ENCODE data around the gene GPRC5B.
A peak's percentile ranks its signal among the peaks of the same experiment; 100 is the strongest.

The GPRC5B gene

DNA sequence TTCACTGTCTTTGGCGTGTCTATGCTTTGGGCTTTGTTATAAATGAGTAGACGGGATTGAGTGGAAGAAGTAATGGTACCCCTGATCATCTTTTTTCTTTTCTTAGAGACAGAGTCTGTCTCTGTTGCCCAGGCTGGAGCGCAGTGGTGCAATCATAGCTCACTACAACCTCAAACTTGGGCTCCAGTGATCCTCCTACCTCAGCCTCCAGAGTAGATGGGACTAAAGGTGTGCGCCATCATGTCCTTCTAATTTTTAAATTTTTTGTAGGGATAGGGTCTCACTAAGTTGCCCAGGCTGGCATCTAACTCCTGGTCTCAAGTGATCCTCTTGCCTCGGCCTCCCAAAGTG is 14.9 kb upstream of the GPRC5B start:
- H3K36me3 ChIP-seq = no peaks in the 10 kb centered on the region

DNA sequence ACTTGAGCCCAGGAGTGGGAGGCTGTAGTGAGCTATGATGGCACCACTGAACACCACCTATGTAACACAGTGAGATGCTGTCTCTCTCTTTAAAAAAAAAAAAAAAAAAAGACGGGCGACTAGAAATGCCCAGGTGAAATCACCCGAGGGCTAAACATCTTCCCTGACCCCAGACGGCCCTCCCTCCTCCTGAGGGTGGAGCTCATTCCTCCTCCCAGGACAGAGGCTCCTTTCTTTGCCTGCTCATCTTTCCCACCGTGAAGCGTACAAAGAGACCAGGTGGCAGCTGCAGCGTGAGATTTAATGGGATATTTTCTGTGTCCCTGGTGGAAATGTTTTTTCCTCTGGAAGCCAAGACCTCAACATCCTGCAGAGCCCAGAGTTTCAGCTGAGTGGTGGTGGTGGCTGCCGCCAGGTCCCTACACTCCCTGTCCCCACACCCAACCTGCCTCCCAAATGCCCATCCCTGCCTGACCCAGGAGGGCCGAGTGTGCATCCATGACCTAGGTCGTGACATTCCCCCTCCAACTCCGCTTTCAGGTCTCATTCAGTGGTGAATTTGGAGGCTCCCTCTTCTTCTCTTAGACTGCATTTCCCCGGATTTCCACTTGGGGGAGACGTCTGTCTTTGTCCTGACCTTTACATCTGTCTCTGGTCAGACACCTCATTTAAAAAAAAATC is 14.4 kb upstream of the GPRC5B start:
- Histone ChIP-seq H4K20me1 (no peaks in the 10 kb centered on the region; a peak in 1 of 22 replicates), H3K27me3 (no peaks in the 10 kb centered on the region), H3K36me3 (no peaks in the 10 kb centered on the region), H3K4me2 (no peak overlapping the region), H3K9me3 (replicated peaks in 1 of 11) (peaks cover 0 to under 1% (median 0%) of the 10 kb centered on the region in 11 experiments; a peak in 1 of 22 replicates), H3K9ac (no peak overlapping the region), H3K4me1 (no peaks in the 10 kb centered on the region), H3K27ac (no peak overlapping the region), H3K4me3 (no peak overlapping the region)
- TF ChIP-seq Cebpa-rat (IDR thresholded peaks at IDR 0.05) = no peak

More for the DNA sequence above, 14.9 kb upstream of the GPRC5B start:
- H3K4me3 ChIP-seq = no peak overlapping the region
- H3K4me2 ChIP-seq = no peak overlapping the region
- H3K9me3 ChIP-seq (replicated peaks in 1 of 11) = no peaks in the 10 kb centered on the region
- no peak for TF ChIP-seq Cebpa-rat (IDR thresholded peaks at IDR 0.05)
- H3K9ac ChIP-seq = no peak overlapping the region
- no peaks in the 10 kb centered on the region for H3K27me3 ChIP-seq
- H4K20me1 ChIP-seq = no peaks in the 10 kb centered on the region; a peak in 1 of 22 replicates
- H3K4me1 ChIP-seq = no peaks in the 10 kb centered on the region
- H3K27ac ChIP-seq = no peak overlapping the region

DNA sequence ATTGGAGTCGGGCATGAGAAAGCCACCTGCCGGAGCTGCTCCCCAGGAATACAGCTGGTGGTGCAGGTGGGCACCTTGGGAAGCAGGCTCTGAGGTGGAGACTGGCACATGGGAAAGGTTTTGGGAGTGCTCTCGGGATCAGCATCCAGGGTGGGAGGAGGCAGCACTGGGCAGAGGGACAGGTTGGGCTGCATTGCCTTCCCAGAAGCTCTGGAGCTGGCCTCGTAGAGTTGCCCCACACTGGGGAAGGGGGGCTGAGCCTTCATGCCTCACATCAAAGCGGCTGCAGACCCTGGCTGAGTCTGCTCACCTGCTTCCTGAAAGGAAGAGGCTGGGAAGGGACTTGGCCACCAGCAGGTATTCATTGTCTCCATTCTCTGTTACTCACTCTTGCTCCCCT is 13.5 kb upstream of the GPRC5B start:
- Histone ChIP-seq H3K27me3 (no peaks in the 10 kb centered on the region), H4K20me1 (no peaks in the 10 kb centered on the region; a peak in 1 of 22 replicates), H3K9me3 (replicated peaks in 1 of 11) (peaks cover 0 to 4% (median 0%) of the 10 kb centered on the region in 11 experiments; a peak in 1 of 22 replicates), H3K4me2 (no peak overlapping the region), H3K27ac (no peak overlapping the region), H3K9ac (no peak overlapping the region), H3K4me1 (no peaks in the 10 kb centered on the region), H3K36me3 (no peaks in the 10 kb centered on the region), H3K4me3 (no peak overlapping the region)
- TF ChIP-seq Cebpa-rat (IDR thresholded peaks at IDR 0.05) = no peak

DNA sequence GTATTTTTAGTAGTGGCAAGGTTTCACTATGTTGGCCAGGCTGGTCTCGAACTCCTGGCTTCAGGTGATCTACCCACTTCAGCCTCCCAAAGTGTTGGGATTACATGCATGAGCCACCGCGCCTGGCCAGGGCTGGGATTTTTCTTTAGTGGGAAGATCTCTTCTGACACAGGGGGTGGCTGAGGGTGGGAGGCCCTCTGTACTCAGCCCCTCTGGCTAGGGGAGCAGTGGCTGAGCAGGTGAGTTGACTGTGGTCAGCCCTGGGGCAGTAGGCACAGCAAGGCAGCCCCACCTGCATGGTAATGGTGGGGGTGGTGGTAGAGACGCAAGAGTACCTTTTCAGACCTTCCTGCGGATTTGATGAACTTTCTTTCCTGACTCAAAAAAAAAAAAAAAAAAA is 12.3 kb upstream of the GPRC5B start:
- Histone ChIP-seq H3K4me1 (no peaks in the 10 kb centered on the region), H3K27ac (no peak overlapping the region), H3K4me3 (no peak overlapping the region), H3K36me3 (no peaks in the 10 kb centered on the region), H3K9me3 (replicated peaks in 1 of 11) (peaks cover 0 to 4% (median 0%) of the 10 kb centered on the region in 11 experiments; a peak in 1 of 22 replicates), H3K27me3 (no peaks in the 10 kb centered on the region), H3K4me2 (no peak overlapping the region), H4K20me1 (no peaks in the 10 kb centered on the region; a peak in 1 of 22 replicates), H3K9ac (no peak overlapping the region)
- TF ChIP-seq Cebpa-rat (IDR thresholded peaks at IDR 0.05) = no peak

DNA sequence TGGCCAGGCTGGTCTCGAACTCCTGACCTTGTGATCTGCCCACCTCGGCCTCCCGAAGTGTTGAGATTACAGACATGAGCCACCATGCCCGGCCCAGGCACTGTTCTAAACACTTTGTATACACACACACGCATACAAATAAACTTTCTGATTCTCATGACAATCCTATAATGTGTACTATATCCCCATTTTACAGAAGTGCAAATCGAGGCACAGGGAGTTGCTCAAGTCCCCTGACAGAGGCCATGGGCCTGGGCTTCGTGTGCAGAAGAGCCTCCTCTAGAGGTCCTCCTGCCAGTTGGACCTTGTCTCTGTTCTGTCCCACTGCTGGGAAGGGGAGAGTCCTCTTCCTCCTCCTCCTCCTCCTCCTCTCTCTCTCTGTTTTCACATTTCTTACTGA is 9.9 kb upstream of the GPRC5B start:
- no peaks in the 10 kb centered on the region for H3K27me3 ChIP-seq
- TF ChIP-seq Cebpa-rat (IDR thresholded peaks at IDR 0.05) = no peak
- H3K4me2 ChIP-seq = no peak overlapping the region
- H3K4me1 ChIP-seq = no peaks in the 10 kb centered on the region
- no peak overlapping the region for H3K27ac ChIP-seq
- H3K4me3 ChIP-seq = no peak overlapping the region
- no peaks in the 10 kb centered on the region for H3K36me3 ChIP-seq
- H4K20me1 ChIP-seq = no peaks in the 10 kb centered on the region; a peak in 1 of 22 replicates
- H3K9me3 ChIP-seq (replicated peaks in 1 of 11) = peaks cover 0 to 7% (median 0%) of the 10 kb centered on the region in 11 experiments; a peak in 2 of 22 replicates
- H3K9ac ChIP-seq = no peak overlapping the region

DNA sequence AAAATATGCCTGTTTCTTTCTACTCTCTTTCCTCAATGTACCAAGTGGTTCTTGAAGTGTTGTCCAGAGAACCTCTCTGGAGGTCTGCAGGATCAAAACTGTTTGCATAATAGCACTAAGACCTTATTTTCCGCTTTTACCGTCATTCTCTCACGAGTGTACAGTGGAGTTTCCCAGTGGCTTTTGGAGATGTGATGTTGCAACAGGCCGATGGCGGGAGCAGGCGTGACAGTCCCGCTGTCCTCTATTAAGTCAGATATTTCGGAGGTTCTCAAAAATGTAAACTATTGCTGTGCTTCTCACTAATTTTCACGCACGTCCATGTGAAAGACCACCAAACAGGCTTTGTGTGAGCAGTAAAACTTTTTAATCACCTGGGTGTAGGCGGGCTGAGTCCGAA is 8.3 kb upstream of the GPRC5B start:
- no peak for TF ChIP-seq Cebpa-rat (IDR thresholded peaks at IDR 0.05)
- Histone ChIP-seq H4K20me1 (no peaks in the 10 kb centered on the region), H3K4me2 (no peak overlapping the region), H3K27me3 (no peaks in the 10 kb centered on the region), H3K4me3 (no peak overlapping the region), H3K4me1 (no peaks in the 10 kb centered on the region), H3K36me3 (no peaks in the 10 kb centered on the region), H3K27ac (no peak overlapping the region), H3K9me3 (replicated peaks in 1 of 11) (peaks cover 0 to 7% (median 0%) of the 10 kb centered on the region in 11 experiments; a peak in 2 of 22 replicates), H3K9ac (no peak overlapping the region)

DNA sequence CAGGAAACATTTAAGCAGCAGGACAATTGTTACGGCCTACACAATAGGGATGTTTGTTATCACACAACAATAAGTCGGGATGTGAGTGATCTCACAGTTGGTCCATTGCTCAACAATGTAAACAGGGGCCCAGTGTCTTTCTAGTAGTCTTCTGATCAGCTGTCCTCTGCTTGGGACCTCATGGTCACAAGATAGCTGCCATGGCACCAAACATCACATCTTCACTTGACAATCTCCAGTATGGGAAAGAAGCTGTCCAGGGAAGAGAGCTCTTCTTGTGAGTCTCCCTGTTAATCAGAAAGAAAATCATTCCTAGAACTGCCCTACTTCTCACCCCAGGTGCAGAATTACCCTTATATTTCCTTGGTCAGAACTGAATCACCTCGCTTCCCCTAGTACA is 6.3 kb upstream of the GPRC5B start:
- H3K27me3 ChIP-seq = peaks cover 2 to 3% (median 3%) of the 10 kb centered on the region in 11 experiments
- TF ChIP-seq Cebpa-rat (IDR thresholded peaks at IDR 0.05) = no peak
- H3K27ac ChIP-seq = no peak overlapping the region
- H3K4me2 ChIP-seq = no peak overlapping the region
- H4K20me1 ChIP-seq = peaks cover 0 to 2% (median 0%) of the 10 kb centered on the region in 11 experiments; a peak in 1 of 22 replicates
- H3K4me3 ChIP-seq = no peak overlapping the region
- no peaks in the 10 kb centered on the region for H3K36me3 ChIP-seq
- H3K4me1 ChIP-seq = peaks cover 0 to 3% (median under 1%) of the 10 kb centered on the region in 10 experiments; a peak in 5 of 20 replicates
- H3K9me3 ChIP-seq (replicated peaks in 1 of 11) = peaks cover 0 to 7% (median 0%) of the 10 kb centered on the region in 11 experiments; a peak in 2 of 22 replicates
- H3K9ac ChIP-seq = no peak overlapping the region

DNA sequence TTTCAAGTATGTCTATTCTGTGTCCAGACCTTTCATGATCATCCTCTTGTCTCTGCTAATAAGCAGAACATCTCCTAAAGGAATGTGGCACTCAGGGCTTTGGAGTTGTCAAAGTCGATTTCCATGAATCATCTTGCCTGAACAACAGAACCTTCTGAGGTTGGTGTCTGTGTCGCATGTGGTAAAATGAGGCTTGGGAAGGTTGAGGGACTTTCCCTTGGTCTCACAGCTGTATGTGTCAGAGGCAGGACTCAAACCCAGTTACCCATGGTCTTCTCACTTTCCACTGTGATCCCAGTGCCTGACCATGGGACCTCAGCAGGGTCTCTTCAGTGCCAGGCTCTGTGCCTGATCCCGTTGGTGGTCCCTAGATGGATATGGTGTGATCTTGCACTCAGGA is 4.2 kb upstream of the GPRC5B start:
- H3K4me3 ChIP-seq = no peak overlapping the region
- no peak overlapping the region for H3K9ac ChIP-seq
- no peaks in the 10 kb centered on the region for H3K36me3 ChIP-seq
- no peak overlapping the region for H3K4me2 ChIP-seq
- H3K9me3 ChIP-seq (replicated peaks in 1 of 11) = peaks cover 0 to 7% (median 0%) of the 10 kb centered on the region in 11 experiments; a peak in 2 of 22 replicates
- peaks cover 0 to 9% (median 0%) of the 10 kb centered on the region in 11 experiments; a peak in 4 of 22 replicates for H4K20me1 ChIP-seq
- TF ChIP-seq Cebpa-rat (IDR thresholded peaks at IDR 0.05) = no peak
- H3K27me3 ChIP-seq = peaks cover 22 to 23% (median 23%) of the 10 kb centered on the region in 11 experiments
- H3K4me1 ChIP-seq = peaks cover 7 to 13% (median 9%) of the 10 kb centered on the region in 10 experiments; a peak in 15 of 20 replicates
- no peak overlapping the region for H3K27ac ChIP-seq

DNA sequence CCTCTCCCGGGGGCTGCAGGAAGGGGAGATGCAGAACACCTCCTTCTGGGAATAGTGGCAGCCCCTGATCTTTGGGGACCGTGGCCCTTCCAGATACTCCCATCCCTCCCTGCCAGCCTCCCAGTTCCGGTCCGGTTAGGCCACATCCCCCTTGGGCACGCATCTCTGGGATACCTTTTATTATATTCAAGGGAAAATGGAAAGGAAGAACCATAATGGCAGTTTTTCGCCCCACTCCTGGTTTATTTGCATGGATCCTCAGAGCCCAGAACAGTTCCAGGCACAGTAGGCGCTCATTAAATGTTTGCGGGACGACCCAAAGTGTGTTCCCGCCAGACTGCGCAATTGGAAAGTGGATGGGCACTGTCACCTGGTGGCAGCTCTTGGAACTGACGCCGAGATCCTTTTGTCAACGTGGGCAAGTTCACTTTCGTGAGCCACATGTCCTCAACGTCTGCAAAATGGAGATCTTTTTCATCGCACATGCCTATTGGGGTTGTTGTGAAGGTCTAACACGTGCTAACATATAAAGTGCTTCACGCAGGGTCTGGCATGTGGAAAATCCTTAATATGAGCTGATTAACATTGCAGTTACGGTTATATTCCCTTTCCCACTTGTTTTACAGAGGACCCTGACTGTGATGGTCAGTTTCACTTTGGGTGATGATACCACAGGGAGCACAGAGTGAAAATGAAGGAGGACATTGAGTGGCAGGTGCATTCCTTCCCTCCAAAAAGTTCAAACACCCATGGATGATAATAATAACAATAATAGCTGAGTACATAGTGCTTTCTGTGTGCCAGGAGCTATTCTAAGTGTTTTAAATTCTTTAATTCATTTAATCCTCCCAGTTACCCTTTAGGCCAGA is 1.7 kb upstream of the GPRC5B start:
- no peaks in the 10 kb centered on the region for H3K36me3 ChIP-seq
- H3K4me2 ChIP-seq = peak overlapping the region; percentile 90 to 99 (median 95); a peak in 20 of 22 replicates
- H3K9me3 ChIP-seq (replicated peaks in 1 of 11) = peaks cover 0 to 7% (median 0%) of the 10 kb centered on the region in 11 experiments; a peak in 1 of 22 replicates
- H3K4me3 ChIP-seq = no peak overlapping the region
- no peak overlapping the region for H3K27ac ChIP-seq
- no peak for TF ChIP-seq Cebpa-rat (IDR thresholded peaks at IDR 0.05)
- H3K27me3 ChIP-seq = peaks cover 46 to 49% (median 48%) of the 10 kb centered on the region in 11 experiments
- H3K9ac ChIP-seq = no peak overlapping the region
- H4K20me1 ChIP-seq = peaks cover 0 to 15% (median 8%) of the 10 kb centered on the region in 11 experiments; a peak in 6 of 22 replicates
- peaks cover 7 to 19% (median 13%) of the 10 kb centered on the region in 10 experiments; a peak in 17 of 20 replicates for H3K4me1 ChIP-seq

All from BLaER1 treated with 17β-estradiol and CSF1 and Interleukin-3, amounts not matched to agents 10 nM and 100 nM (cell line).